Suprapubic skin (tissue), 4 donors: ENCODE data around the gene KIAA1671. TPM values are rescaled to one million over a fixed set of nuclear protein-coding genes. Genes with fewer than 3 reads are reported as not detected.
A peak's percentile ranks its signal among the peaks of the same experiment; 100 is the strongest.

Experiments
- DNase-seq, 2 donors: peaks; one replicate each; pipeline ENCODE4 v3.0.0-alpha.2; 2019; ENCODE audit warnings: low spot score in 2 of 2
- H3K27ac ChIP-seq: fragments of 200-600 bp; sonication (generic); one replicate; pipeline ENCODE4 v1.5.1; 2019
- H3K27me3 ChIP-seq: fragments of 200-600 bp; sonication (generic); one replicate; pipeline ENCODE4 v1.5.1; 2019
- H3K36me3 ChIP-seq: fragments of 200-600 bp; sonication (generic); one replicate; pipeline ENCODE4 v1.5.1; 2019
- H3K4me1 ChIP-seq: fragments of 200-600 bp; sonication (generic); one replicate; pipeline ENCODE4 v1.5.1; 2019
- H3K4me3 ChIP-seq: fragments of 200-600 bp; sonication (generic); one replicate; pipeline ENCODE4 v1.5.1; 2019; ENCODE audit warnings: mild to moderate bottlenecking
- H3K9me3 ChIP-seq: fragments of 200-600 bp; sonication (generic); one replicate; pipeline ENCODE4 v1.5.1; 2019
- CTCF ChIP-seq, 2 donors: fragments of 200-600 bp in 1 of 2; fragments of 450-650 bp in 1 of 2; sonication (generic) in 1 of 2; IDR thresholded peaks; one replicate each; pipeline ENCODE4 v1.5.1; 2016 to 2019; ENCODE audit warnings: antibody characterized with exemption in 2 of 2, mild to moderate bottlenecking in 1 of 2, moderate library complexity in 1 of 2
- EP300 ChIP-seq: sonication (generic); formaldehyde crosslinking; IDR thresholded peaks from one replicate; pipeline ENCODE4 v1.6.1; 2017; ENCODE audit warnings: antibody characterized with exemption
- POLR2A ChIP-seq, 2 donors: fragments of 450-650 bp; IDR thresholded peaks; one replicate each; pipeline ENCODE4 v1.6.1; 2017; ENCODE audit warnings: antibody characterized with exemption in 2 of 2, mild to moderate bottlenecking in 2 of 2, moderate library complexity in 2 of 2
- POLR2AphosphoS5 ChIP-seq, 3 donors: sonication (generic); formaldehyde crosslinking; IDR thresholded peaks; one replicate each; pipeline ENCODE4 v1.6.1; 2017; ENCODE audit warnings: antibody characterized with exemption in 3 of 3
- WGBS: methylation state at CpG from one replicate; pipeline ENCODE4 v1.1.5; 2018; 5-methylcytosine and 5-hydroxymethylcytosine counted together
- total RNA-seq, 4 donors: library from RNA; depleted of rRNA; stranded (reverse); fragments of >200 nt; gene quantifications; one replicate each; pipeline ENCODE4 v1.1.0, GENCODE V29; 2016

Gene KIAA1671
- total RNA-seq, 4 donors from 2014 or later = 74.4 to 116 (median 97.0) TPM

GRCh38 chr22:25147642-25147928 lies 195.1 kb downstream of the KIAA1671 start:
- Histone ChIP-seq H3K27ac (peak overlapping the region; percentile 77), H3K9me3 (no peaks in the 10 kb centered on the region), H3K27me3 (no peaks in the 10 kb centered on the region), H3K4me1 (peaks cover 59% of the 10 kb centered on the region), H3K36me3 (no peaks in the 10 kb centered on the region), H3K4me3 (no peak overlapping the region)
- TF ChIP-seq EP300 = no peak
- no peak for TF ChIP-seq CTCF (IDR thresholded peaks at IDR 0.05)
- TF ChIP-seq POLR2A (IDR thresholded peaks at IDR 0.05) = no peak
- no peak for TF ChIP-seq POLR2AphosphoS5 (IDR thresholded peaks at IDR 0.05)
- WGBS = 41% methylated on average over 2 of the region's 2 CpGs
- DNase-seq = no peak

GRCh38 chr22:25148149-25148691 lies 195.7 kb downstream of the KIAA1671 start:
- Histone ChIP-seq H3K4me3 (no peak overlapping the region), H3K4me1 (peaks cover 58% of the 10 kb centered on the region), H3K9me3 (no peaks in the 10 kb centered on the region), H3K36me3 (no peaks in the 10 kb centered on the region), H3K27me3 (no peaks in the 10 kb centered on the region), H3K27ac (peak overlapping the region; percentile 77)
- no peak for DNase-seq
- TF ChIP-seq EP300 (no peak), POLR2A (IDR thresholded peaks at IDR 0.05) (no peak), POLR2AphosphoS5 (IDR thresholded peaks at IDR 0.05) (no peak), CTCF (IDR thresholded peaks at IDR 0.05) (no peak)
- 25% methylated on average over 4 of the region's 4 CpGs for WGBS

- WGBS = 66% methylated on average over 6 of the region's 6 CpGs
- Histone ChIP-seq H3K36me3 (no peaks in the 10 kb centered on the region), H3K27ac (peak overlapping the region; percentile 58), H3K9me3 (no peaks in the 10 kb centered on the region), H3K4me1 (peaks cover 62% of the 10 kb centered on the region), H3K27me3 (no peaks in the 10 kb centered on the region), H3K4me3 (no peak overlapping the region)
- TF ChIP-seq EP300 = no peak
- no peak for TF ChIP-seq CTCF (IDR thresholded peaks at IDR 0.05)
- TF ChIP-seq POLR2A (IDR thresholded peaks at IDR 0.05) = no peak
- no peak for TF ChIP-seq POLR2AphosphoS5 (IDR thresholded peaks at IDR 0.05)
- DNase-seq = no peak
Observed at GRCh38 chr22:25149014-25149413, 196.5 kb downstream of the KIAA1671 start.

GRCh38 chr22:25153961-25154666 lies 201.6 kb downstream of the KIAA1671 start:
- Histone ChIP-seq H3K36me3 (no peaks in the 10 kb centered on the region), H3K4me3 (no peak overlapping the region), H3K4me1 (peaks cover 42% of the 10 kb centered on the region), H3K9me3 (no peaks in the 10 kb centered on the region), H3K27me3 (no peaks in the 10 kb centered on the region), H3K27ac (peak overlapping the region; percentile 75)
- peak; percentile 76 to 86 for DNase-seq
- 51% methylated on average over 7 of the region's 8 CpGs for WGBS
- TF ChIP-seq POLR2AphosphoS5 (IDR thresholded peaks at IDR 0.05) (peak in 2 of 3 donors; percentile 27 to 28), EP300 (no peak)

- no peak for DNase-seq
- Histone ChIP-seq H3K9me3 (no peaks in the 10 kb centered on the region), H3K27me3 (no peaks in the 10 kb centered on the region), H3K27ac (peak overlapping the region; percentile 75), H3K36me3 (no peaks in the 10 kb centered on the region), H3K4me1 (peaks cover 42% of the 10 kb centered on the region), H3K4me3 (no peak overlapping the region)
- no peak for TF ChIP-seq POLR2AphosphoS5 (IDR thresholded peaks at IDR 0.05)
- no peak for TF ChIP-seq CTCF (IDR thresholded peaks at IDR 0.05)
- no peak for TF ChIP-seq POLR2A (IDR thresholded peaks at IDR 0.05)
- no peak for TF ChIP-seq EP300
- 25% methylated on average over 2 of the region's 2 CpGs for WGBS
Observed at GRCh38 chr22:25154667-25154999, 202.1 kb downstream of the KIAA1671 start.

GRCh38 chr22:25156736-25157135 lies 204.2 kb downstream of the KIAA1671 start:
- DNase-seq = no peak
- Histone ChIP-seq H3K27me3 (no peaks in the 10 kb centered on the region), H3K9me3 (no peaks in the 10 kb centered on the region), H3K4me1 (peaks cover 46% of the 10 kb centered on the region), H3K4me3 (no peak overlapping the region), H3K27ac (no peak overlapping the region), H3K36me3 (no peaks in the 10 kb centered on the region)
- TF ChIP-seq CTCF (IDR thresholded peaks at IDR 0.05) = no peak
- no peak for TF ChIP-seq POLR2AphosphoS5 (IDR thresholded peaks at IDR 0.05)
- no peak for TF ChIP-seq EP300
- no peak for TF ChIP-seq POLR2A (IDR thresholded peaks at IDR 0.05)
- 54% methylated on average over 4 of the region's 4 CpGs for WGBS
